GM19467 (cell line): ENCODE data around the gene GAD1.

Experiments
- ATAC-seq: cut with Tn5 transposase; IDR thresholded peaks from one replicate; pipeline ENCODE4 v1.9.1; 2021; ENCODE audit warnings: mild to moderate bottlenecking, moderate library complexity; ENCODE audit not compliant: unreplicated experiment

The GAD1 gene

DNA sequence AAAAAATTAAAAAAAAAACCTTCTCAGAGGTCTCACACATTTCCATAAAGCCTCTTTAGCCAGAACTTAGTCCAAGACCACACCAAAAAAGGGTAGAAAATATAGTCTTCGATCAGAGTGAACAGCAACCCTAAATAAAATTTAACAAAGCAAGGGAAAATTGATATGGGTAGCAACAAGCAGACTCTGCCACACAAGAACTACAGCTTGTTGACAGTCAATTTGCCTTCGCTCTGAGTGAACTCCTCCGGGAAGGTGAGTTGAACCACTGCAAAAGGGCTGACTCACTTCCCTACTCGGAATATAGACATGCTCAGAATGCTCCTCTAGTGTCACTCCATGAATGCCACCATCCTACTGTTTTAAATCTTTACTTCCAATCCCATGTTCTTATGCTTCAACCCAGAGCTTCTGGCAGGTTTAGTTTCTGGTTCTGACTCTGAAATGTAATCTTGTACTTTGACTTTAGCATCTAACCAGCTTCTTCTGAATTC, 24.1 kb downstream of the GAD1 start:
- no peak for ATAC-seq

DNA sequence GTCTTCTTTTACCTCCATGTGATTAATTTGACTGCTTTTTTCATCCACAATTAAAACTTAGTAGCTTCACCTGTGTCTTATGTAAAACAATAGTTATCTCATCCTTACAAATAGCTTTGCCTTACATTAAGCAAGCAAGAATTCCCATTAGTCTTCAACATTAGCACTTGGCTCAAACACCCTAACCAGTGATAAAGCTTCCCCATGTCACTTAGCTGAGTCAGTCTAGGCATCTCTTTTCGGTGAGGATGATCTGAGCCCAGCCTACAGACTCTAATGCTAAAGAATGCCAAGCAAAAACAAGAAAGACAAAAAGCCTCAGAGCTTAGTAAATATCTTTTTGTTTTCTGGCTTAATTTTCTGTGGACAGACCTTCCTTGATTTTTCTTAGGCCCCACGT, 26.1 kb downstream of the GAD1 start:
- ATAC-seq: no peak

GRCh38 chr2:170843656-170844055, 27.0 kb downstream of the GAD1 start:
- no peak for ATAC-seq

- no peak for ATAC-seq
Measured at GRCh38 chr2:170845343-170845742, 28.7 kb downstream of the GAD1 start.

DNA sequence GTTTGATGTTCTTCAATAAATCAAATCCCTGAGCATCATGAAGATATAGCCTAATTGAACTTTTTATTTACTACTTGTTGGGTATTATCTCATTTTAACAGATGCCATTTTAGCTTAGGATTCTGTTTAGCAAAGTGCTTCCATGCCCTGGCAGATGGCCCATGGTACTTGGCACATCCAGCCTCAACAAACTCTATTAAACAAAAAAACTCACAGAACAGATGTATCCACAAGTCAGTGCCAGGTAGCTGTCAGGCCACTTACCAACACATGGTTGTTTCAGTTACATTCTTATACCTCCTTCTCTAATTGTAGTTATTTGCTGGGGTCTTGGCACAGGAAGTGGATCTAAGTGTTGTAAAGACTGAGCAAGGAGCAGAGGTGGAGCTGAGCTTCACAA, 29.6 kb downstream of the GAD1 start:
- no peak for ATAC-seq

- ATAC-seq: no peak
Measured at GRCh38 chr2:170847716-170848115, 31.0 kb downstream of the GAD1 start.

GRCh38 chr2:170848587-170848986, 31.9 kb downstream of the GAD1 start:
- ATAC-seq: no peak

DNA sequence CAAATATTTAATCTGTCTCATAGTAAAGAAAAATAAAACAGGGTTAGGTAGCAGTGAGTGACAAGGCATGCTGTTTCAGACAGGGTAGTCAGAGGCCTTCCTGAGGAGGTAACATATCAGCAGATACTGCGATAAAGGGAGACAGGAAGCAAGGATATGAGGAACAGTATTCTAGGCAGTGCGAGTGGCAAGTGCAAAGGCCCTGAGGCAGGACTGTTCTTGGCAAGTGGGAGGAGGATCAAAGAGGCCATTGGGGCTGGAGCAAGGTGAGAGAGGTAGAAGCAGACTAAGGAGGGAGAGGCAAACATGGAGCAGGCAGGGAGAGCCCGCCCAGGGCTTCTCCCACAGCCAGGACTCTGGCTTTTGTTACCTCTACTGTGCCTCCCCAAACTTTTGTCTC, 33.6 kb downstream of the GAD1 start:
- no peak for ATAC-seq

GRCh38 chr2:170851635-170852034, 34.9 kb downstream of the GAD1 start:
- no peak for ATAC-seq

GRCh38 chr2:170856066-170856465, 39.4 kb downstream of the GAD1 start:
- ATAC-seq: no peak

DNA sequence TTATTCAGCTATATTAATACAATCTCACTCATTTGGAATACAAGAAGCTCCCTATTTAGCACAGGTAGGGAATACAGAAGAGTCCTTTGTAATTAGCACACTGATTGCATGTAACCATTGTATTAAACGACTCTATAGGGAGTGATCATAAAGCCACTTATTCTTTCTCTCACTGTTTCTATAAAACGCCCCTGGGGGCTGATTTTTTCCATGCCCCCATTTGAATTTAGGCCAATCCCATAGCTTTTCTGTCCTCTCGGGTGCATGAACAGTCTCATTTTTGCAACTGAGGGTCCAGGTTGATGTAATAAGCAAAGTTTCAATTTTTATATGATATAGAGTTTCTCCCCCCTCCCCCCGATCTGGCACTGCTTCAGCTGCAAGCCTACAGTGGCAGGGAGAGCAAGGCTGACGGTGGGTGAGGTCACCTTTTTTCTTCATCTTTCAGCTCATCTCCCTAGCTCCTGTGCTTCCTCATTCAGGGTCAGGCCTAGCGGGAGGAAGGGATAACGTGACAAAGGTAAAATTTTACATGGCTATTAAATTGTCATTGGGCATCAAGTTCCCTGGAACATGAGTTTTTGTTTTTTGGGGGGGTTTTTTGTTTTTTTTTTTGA, 45.7 kb downstream of the GAD1 start:
- ATAC-seq: no peak

- no peak for ATAC-seq
Measured at GRCh38 chr2:170863087-170863486, 46.4 kb downstream of the GAD1 start.

DNA sequence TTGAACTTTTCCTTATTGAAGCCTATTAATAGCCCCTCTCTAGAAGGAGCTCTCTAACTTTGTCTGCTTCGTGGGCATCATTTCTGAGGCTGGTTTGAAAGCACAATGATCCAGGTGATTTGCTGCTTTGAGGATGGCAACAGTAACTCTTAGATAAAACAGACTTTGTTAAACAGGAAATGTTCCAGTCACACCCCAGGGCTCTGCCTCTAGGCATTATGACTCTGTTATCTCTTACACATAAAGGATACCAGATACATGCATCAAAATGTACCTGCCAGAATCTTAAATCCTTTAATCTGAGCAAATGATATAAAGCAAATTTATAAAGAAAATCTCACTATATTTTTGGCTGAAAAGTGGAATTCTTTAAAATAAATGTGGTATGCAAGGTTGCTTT, 52.3 kb downstream of the GAD1 start:
- no peak for ATAC-seq

DNA sequence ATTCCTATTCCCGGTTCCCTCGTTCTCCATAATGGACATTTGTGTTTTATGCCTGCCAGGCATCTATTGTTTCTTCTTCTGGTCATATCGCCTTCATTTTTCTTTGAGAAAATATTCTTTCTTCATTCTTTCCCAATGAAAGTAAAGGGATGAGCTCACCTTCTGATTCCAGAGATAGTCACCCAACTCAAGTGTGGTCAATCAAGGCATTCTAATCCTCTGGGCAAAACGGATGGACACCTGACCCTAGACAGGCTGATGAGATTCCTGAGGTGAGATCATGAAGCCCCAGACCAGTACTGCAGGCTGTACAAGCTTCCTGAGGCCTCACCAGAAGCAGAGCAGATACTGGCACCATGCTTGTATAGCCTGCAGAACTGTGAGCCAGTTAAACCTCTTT, 52.8 kb downstream of the GAD1 start:
- no peak for ATAC-seq

- peak; percentile 86 for ATAC-seq
Measured at GRCh38 chr2:170873035-170873692, 56.5 kb downstream of the GAD1 start.

- ATAC-seq: peak; percentile 21
Measured at GRCh38 chr2:170878066-170878465, 61.4 kb downstream of the GAD1 start.

DNA sequence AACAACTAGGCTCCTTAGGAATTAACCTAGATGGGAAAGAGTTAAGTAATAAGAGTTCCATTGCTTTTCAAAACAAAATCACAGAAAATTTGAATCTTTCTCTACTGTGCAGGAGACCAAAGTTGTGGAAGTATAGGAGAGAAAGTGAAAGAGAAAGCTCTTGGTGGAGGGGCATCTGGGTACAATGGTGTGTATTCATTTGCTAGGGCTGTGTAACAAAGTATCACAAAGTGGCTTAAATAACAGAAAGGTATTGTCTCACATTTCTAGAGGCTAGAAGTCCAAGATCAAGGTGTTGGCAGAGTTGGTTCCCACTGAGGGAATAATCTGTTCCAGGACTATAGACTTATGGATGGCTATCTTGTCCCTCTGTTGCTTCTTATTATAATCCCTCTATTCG, 61.8 kb downstream of the GAD1 start:
- ATAC-seq: peak; percentile 61

- no peak for ATAC-seq
Measured at GRCh38 chr2:170881840-170882239, 65.2 kb downstream of the GAD1 start.

DNA sequence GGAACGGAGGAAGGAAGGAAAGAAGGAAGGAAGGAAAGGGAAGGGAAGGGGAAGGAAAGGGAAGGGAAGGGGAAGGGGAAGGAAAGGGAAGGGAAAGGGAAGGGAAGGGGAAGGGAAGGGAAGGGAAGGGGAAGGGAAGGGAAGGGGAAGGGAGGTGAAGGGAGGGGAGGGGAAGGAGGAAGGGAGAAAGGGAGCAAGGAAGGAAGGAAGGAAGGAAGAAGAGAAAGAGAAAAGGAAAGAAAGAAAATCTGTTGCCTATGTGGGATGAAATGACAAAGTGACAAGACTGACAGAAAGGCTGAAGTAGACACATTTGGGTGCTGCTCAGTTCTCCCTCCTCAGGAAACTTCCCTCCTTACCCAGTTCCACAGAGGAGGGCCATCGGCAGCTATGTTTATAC, 66.1 kb downstream of the GAD1 start:
- ATAC-seq: no peak

DNA sequence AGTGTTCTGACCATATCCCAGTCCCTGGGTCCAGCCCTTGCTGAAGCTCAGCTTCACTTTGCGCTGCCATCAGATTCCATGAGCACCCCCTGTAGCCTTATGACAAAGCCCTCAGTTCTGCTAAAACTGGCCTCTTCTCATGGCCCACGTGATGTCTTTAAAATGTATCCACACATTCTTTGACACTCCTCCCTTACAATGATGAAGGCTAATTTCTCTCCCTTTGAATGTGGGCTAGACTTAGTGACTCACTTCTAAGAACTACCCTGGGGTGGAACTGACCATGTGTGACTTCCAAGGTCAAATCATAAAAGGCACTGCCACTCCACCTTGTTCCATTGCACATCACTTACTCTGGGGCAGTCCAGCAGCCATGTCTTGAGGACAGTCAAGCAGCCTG, 67.0 kb downstream of the GAD1 start:
- ATAC-seq: no peak

DNA sequence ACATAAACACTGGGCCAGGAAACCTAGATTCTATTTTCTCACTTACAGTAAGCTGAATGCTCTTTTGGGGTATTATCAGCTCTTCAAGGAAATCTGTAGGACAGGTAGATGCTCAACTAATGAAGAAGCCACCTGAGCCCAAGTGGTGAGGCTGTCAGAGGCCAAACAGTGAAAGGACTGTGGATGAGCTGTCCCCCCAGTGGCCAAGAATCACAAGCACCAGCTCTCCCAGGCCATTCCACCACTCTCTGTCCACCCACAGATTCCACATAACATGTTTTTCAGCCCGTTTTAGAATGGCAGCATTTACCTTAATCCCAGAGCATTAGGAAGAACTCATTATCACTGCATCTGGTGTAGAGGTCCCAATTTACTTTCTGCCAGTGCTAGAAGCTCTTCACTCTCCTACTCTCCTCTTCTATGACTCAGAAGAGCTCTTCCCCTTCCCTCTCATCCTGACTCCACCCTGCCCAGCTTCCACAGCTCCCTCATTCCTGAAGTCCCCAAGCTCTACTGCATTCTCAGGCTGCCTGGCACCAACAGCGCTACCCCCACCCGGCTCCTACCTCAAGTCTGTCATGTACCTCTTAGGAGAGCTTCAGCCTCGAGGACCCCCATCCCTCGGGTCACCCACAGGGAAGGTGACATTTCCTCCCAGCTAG, 68.6 kb downstream of the GAD1 start:
- ATAC-seq: no peak

GRCh38 chr2:170886386-170886785, 69.7 kb downstream of the GAD1 start:
- no peak for ATAC-seq
